Uterus (tissue), 2 donors: ENCODE results near the gene TANC1.

ENCODE experiments used
- POLR2A ChIP-seq, 2 donors: fragments of 450-650 bp; IDR thresholded peaks; one replicate each; pipeline ENCODE4 v1.6.1; 2016; ENCODE audit warnings: antibody characterized with exemption in 2 of 2, mild to moderate bottlenecking in 1 of 2, moderate library complexity in 1 of 2
- TF ChIP-seq, protein P1 (sequence below), 4 experiments: fragments of 200-600 bp in 2 of 4; fragments of 450-650 bp in 2 of 4; sonication (generic) in 2 of 4; IDR thresholded peaks; one replicate each; pipeline ENCODE4 v1.5.1; 2016 to 2019; ENCODE audit warnings: antibody characterized with exemption in 4 of 4, mild to moderate bottlenecking in 2 of 4, moderate library complexity in 1 of 4

DNA sequence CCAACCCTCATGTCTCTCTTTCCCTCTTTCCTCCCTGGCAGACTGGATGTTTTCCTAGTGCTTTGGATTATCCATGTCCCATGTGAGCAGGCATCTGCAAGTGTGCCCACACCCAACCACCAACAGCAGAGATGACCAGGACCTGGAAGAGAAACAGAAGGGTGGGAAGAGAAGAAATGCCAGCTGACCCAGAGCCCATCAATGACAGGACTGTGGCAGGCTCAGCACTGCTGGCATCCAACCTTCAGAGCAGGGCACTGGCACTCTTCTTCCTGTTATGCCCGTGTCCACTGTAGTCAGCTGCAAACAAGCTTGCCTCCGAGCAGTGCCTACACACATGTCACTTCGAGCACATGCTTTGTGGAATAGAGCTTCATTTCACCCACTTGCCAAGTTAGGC is 121.1 kb downstream of the TANC1 start:
- TF ChIP-seq POLR2A (IDR thresholded peaks at IDR 0.05), result no peak
- TF ChIP-seq, protein P1, sequence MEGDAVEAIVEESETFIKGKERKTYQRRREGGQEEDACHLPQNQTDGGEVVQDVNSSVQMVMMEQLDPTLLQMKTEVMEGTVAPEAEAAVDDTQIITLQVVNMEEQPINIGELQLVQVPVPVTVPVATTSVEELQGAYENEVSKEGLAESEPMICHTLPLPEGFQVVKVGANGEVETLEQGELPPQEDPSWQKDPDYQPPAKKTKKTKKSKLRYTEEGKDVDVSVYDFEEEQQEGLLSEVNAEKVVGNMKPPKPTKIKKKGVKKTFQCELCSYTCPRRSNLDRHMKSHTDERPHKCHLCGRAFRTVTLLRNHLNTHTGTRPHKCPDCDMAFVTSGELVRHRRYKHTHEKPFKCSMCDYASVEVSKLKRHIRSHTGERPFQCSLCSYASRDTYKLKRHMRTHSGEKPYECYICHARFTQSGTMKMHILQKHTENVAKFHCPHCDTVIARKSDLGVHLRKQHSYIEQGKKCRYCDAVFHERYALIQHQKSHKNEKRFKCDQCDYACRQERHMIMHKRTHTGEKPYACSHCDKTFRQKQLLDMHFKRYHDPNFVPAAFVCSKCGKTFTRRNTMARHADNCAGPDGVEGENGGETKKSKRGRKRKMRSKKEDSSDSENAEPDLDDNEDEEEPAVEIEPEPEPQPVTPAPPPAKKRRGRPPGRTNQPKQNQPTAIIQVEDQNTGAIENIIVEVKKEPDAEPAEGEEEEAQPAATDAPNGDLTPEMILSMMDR (IDR thresholded peaks at IDR 0.05), result no peak
